B cell (primary cell): ENCODE results near the gene LRATD1. TPM values are rescaled to one million over a fixed set of nuclear protein-coding genes. Genes with fewer than 3 reads are reported as not detected.

Source experiments
- ATAC-seq: fragments of 200-7000 bp; cut with Tn5 transposase; one replicate; pipeline ENCODE4 v1.10.0; 2021; ENCODE audit warnings: low read depth, mild to moderate bottlenecking, moderate number of reproducible peaks, moderate library complexity
- CTCF ChIA-PET: fragments of 350-600 bp; sonication (Branson Sonifier 250); formaldehyde crosslinking; loops from one replicate; lab custom pipeline; 2021; ENCODE audit warnings: antibody characterized with exemption, inconsistent platforms; lab: Charles Lee
- POLR2A ChIA-PET: fragments of 350-600 bp; sonication (Branson Sonifier 250); formaldehyde crosslinking; loops from one replicate; lab custom pipeline; 2021; ENCODE audit warnings: antibody characterized with exemption; lab: Charles Lee
- DNase-seq: peaks from one replicate; pipeline ENCODE4 v3.0.0; 2013
- H2AFZ ChIP-seq: 2 replicates; pipeline ENCODE4 v1.6.1; 2012; ENCODE audit warnings: mild to moderate bottlenecking, low read depth, low read length; ENCODE audit not compliant: insufficient read depth, poor library complexity, severe bottlenecking
- H3K27ac ChIP-seq, 2 donors: 1 replicate in 1 of 2; 2 replicates in 1 of 2; pipeline ENCODE4 v1.5.1; 2012 to 2013; ENCODE audit warnings: low read length in 2 of 2, mild to moderate bottlenecking in 2 of 2, moderate library complexity in 1 of 2
- H3K27me3 ChIP-seq, 4 experiments: fragments of 200-600 bp in 1 of 4; sonication (generic) in 1 of 4; replicated peaks in 1 of 4; 1 replicate in 2 of 4; 2 replicates in 2 of 4; pipeline versions ENCODE4 v1.6.1 to v1.7.0; 2013 to 2016; ENCODE audit warnings: low read length in 3 of 4, mild to moderate bottlenecking in 2 of 4, mixed read lengths in 1 of 4, moderate library complexity in 1 of 4; ENCODE audit not compliant: insufficient read depth in 4 of 4, control insufficient read depth in 3 of 4; ENCODE audit errors: control extremely low read depth in 1 of 4
- H3K36me3 ChIP-seq, 2 experiments: replicated peaks in 1 of 2; 1 replicate in 1 of 2; 2 replicates in 1 of 2; pipeline versions ENCODE4 v1.6.1 to v1.7.1; 2013; ENCODE audit warnings: low read length in 1 of 2; ENCODE audit not compliant: insufficient read depth in 2 of 2, control insufficient read depth in 1 of 2; ENCODE audit errors: control extremely low read depth in 1 of 2, extremely low read depth in 1 of 2
- H3K4me1 ChIP-seq, 2 donors: fragments of 200-600 bp in 1 of 2; sonication (generic) in 1 of 2; 1 replicate in 1 of 2; 2 replicates in 1 of 2; pipeline versions ENCODE4 v1.5.1 to v1.6.1; 2013 to 2017; ENCODE audit warnings: low read length in 2 of 2; ENCODE audit not compliant: control insufficient read depth in 2 of 2, insufficient read depth in 2 of 2
- H3K4me2 ChIP-seq: replicated peaks from 2 replicates; pipeline ENCODE3; 2012; ENCODE audit warnings: mild to moderate bottlenecking, low read depth, low read length; ENCODE audit not compliant: poor library complexity, severe bottlenecking
- H3K4me3 ChIP-seq, 5 experiments: fragments of 200-600 bp in 1 of 5; sonication (generic) in 1 of 5; 1 replicate in 3 of 5; 2 replicates in 2 of 5; pipeline versions ENCODE4 v1.5.1 to v1.7.0; 2011 to 2016; ENCODE audit warnings: low read length in 4 of 5, mild to moderate bottlenecking in 4 of 5, low read depth in 2 of 5, control low read depth in 1 of 5, moderate library complexity in 1 of 5; ENCODE audit not compliant: insufficient read depth in 1 of 5; ENCODE audit errors: control extremely low read depth in 1 of 5, extremely low read depth in 1 of 5
- H3K79me2 ChIP-seq: fragments of 200-600 bp; sonication (generic); one replicate; pipeline ENCODE4 v1.6.0; 2016; ENCODE audit warnings: low read length; ENCODE audit not compliant: control insufficient read depth, insufficient read depth
- H3K9ac ChIP-seq: fragments of 200-600 bp; sonication (generic); 2 replicates; pipeline ENCODE4 v1.6.1; 2017; ENCODE audit warnings: mild to moderate bottlenecking, low read length, moderate library complexity
- H3K9me3 ChIP-seq, 3 donors: one replicate each; pipeline versions ENCODE4 v1.6.1 to v1.7.1; 2013; ENCODE audit warnings: low read length in 2 of 3; ENCODE audit not compliant: control insufficient read depth in 2 of 3, insufficient read depth in 1 of 3; ENCODE audit errors: control extremely low read depth in 1 of 3
- H4K20me1 ChIP-seq: 2 replicates; pipeline ENCODE4 v1.6.0; 2012; ENCODE audit warnings: mild to moderate bottlenecking, low read length; ENCODE audit not compliant: insufficient read depth, control insufficient read depth, poor library complexity, severe bottlenecking
- H3K27ac Mint-ChIP-seq: one replicate; pipeline ENCODE4 v1.8.0; 2021; ENCODE audit warnings: mixed read lengths
- H3K27me3 Mint-ChIP-seq: one replicate; pipeline ENCODE4 v1.8.0; 2021; ENCODE audit warnings: mixed read lengths
- H3K4me1 Mint-ChIP-seq: one replicate; pipeline ENCODE4 v1.8.0; 2021; ENCODE audit warnings: mixed read lengths
- H3K4me3 Mint-ChIP-seq: one replicate; pipeline ENCODE4 v1.8.0; 2021; ENCODE audit warnings: mixed read lengths
- H3K9me3 Mint-ChIP-seq: one replicate; pipeline ENCODE4 v1.8.0; 2022; ENCODE audit warnings: mixed read lengths; ENCODE audit not compliant: insufficient read depth
- EZH2 ChIP-seq: IDR thresholded peaks from 2 replicates; pipeline ENCODE4 v1.6.1; 2012; ENCODE audit warnings: borderline replicate concordance, low read depth, mild to moderate bottlenecking, moderate library complexity, low read length; ENCODE audit not compliant: insufficient read depth, poor library complexity, severe bottlenecking
- WGBS: methylation state at CpG from one replicate; pipeline ENCODE4 v1.1.5; 2013; ENCODE audit warnings: missing lambda C conversion rate; ENCODE audit not compliant: insufficient coverage; 5-methylcytosine and 5-hydroxymethylcytosine counted together
- intact Hi-C: fragments of 100-400 bp; cut with micrococcal nuclease; formaldehyde crosslinking; loops from one replicate; pipeline ENCODE4 v1.10.0; 2022
- polyA plus RNA-seq: library from polyadenylated mRNA; depleted of rRNA; stranded (reverse); fragments of >200 nt; gene quantifications from 2 replicates; pipeline ENCODE4 v1.2.3, GENCODE V29; 2012
- total RNA-seq, 2 donors: library from RNA; stranded (reverse); fragments of 120-200 nt in 1 of 2; gene quantifications; 1 replicate in 1 of 2; 2 replicates in 1 of 2; pipeline versions ENCODE4 v1.2.3 to v1.2.4, GENCODE V29; 2013 to 2022
- TF ChIP-seq, protein P1 (sequence below): fragments of 200-600 bp; IDR thresholded peaks from one replicate; pipeline ENCODE4 v1.8.0; 2022; ENCODE audit warnings: antibody characterized with exemption, mild to moderate bottlenecking

The LRATD1 gene
- total and polyA plus RNA-seq, 2 donors (not counting 1 experiment from before 2014, with no cell fraction given) = not detected

DNA sequence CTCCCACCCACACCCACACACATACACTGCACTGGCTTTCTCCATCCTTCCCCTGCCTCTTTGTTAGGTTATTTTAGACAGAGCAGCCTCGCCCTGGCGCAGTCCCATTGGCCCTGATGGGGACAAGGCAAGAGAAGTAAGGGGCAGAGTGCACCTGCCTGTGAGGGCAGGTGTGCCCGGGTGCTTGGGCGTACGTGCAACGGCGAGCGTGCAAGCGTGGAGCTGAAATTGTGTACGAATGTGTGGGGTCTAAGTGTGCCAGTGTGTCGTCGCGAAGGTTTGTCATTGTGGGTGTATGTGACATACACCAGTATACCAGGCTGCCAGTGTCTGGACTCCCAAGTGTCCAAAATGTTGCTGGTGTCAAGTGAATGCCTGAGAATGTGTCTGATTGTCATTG is 544 bp downstream of the LRATD1 start:
- no peak overlapping the region for H3K4me2 ChIP-seq
- CTCF ChIA-PET = no interaction called here
- no peak overlapping the region for H3K27ac Mint-ChIP-seq
- intact Hi-C loops = no loop called here
- 17% methylated on average over 13 of the region's 13 CpGs for WGBS
- POLR2A ChIA-PET = no interaction called here
- no peaks in the 10 kb centered on the region for H3K4me1 ChIP-seq
- TF ChIP-seq EZH2 = no peak
- TF ChIP-seq, protein P1, sequence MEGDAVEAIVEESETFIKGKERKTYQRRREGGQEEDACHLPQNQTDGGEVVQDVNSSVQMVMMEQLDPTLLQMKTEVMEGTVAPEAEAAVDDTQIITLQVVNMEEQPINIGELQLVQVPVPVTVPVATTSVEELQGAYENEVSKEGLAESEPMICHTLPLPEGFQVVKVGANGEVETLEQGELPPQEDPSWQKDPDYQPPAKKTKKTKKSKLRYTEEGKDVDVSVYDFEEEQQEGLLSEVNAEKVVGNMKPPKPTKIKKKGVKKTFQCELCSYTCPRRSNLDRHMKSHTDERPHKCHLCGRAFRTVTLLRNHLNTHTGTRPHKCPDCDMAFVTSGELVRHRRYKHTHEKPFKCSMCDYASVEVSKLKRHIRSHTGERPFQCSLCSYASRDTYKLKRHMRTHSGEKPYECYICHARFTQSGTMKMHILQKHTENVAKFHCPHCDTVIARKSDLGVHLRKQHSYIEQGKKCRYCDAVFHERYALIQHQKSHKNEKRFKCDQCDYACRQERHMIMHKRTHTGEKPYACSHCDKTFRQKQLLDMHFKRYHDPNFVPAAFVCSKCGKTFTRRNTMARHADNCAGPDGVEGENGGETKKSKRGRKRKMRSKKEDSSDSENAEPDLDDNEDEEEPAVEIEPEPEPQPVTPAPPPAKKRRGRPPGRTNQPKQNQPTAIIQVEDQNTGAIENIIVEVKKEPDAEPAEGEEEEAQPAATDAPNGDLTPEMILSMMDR = no peak
- DNase-seq (no peak), ATAC-seq (no peak)
- H3K27me3 ChIP-seq = peaks cover 0 to 43% (median 23%) of the 10 kb centered on the region in 4 experiments
- peaks cover 54% of the 10 kb centered on the region for H3K27me3 Mint-ChIP-seq
- no peaks in the 10 kb centered on the region for H3K36me3 ChIP-seq
- no peak overlapping the region for H3K27ac ChIP-seq
- no peaks in the 10 kb centered on the region for H3K79me2 ChIP-seq
- no peaks in the 10 kb centered on the region for H3K9me3 Mint-ChIP-seq
- no peak overlapping the region for H3K4me3 Mint-ChIP-seq
- peaks cover 3% of the 10 kb centered on the region for H3K4me1 Mint-ChIP-seq
- H2AFZ ChIP-seq = no peak overlapping the region
- no peak overlapping the region for H3K9ac ChIP-seq
- no peak overlapping the region for H3K4me3 ChIP-seq
- peaks cover 0 to 17% (median 0%) of the 10 kb centered on the region in 3 donors for H3K9me3 ChIP-seq
- no peaks in the 10 kb centered on the region for H4K20me1 ChIP-seq

DNA sequence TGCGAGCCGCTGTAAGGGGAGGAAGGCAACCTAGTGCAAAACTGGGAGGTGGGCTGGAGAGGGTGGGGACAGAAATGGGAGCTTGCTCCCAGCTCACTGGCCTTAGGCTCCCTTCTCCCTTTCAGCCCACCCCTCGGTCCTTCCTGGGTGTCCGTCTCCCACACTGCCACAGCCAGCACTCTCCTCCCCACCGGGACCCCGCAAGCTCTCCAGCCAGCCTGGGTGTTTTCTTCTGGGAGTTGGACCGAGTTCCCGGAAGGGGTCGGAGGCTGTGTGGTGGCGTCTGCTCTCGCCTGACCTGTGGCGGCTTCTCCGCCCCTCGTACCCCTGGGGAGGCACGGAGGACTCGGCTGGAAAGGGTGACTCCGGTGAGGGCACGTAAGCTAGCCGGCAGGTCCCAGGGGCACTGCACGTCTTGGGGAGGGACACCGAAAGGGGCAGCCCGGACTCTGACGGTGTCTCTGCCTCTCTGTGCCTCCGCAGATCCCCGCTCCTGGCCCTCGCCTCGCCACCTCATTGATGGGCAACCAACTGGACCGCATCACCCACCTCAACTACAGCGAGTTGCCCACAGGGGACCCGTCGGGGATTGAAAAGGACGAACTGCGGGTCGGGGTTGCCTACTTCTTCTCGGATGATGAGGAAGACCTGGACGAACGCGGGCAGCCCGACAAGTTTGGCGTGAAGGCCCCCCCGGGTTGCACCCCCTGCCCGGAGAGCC is 1.1 kb downstream of the LRATD1 start:
- H3K4me3 ChIP-seq = no peak overlapping the region
- no peak overlapping the region for H3K9ac ChIP-seq
- intact Hi-C loops = no loop called here
- POLR2A ChIA-PET = no interaction called here
- Mint-ChIP-seq H3K27ac (no peak overlapping the region), H3K4me3 (no peak overlapping the region), H3K4me1 (peaks cover 3% of the 10 kb centered on the region), H3K9me3 (no peaks in the 10 kb centered on the region), H3K27me3 (peaks cover 48% of the 10 kb centered on the region)
- H3K4me2 ChIP-seq = no peak overlapping the region
- no peak for TF ChIP-seq EZH2
- TF ChIP-seq, protein P1 = no peak
- H4K20me1 ChIP-seq = no peaks in the 10 kb centered on the region
- H3K4me1 ChIP-seq = no peaks in the 10 kb centered on the region
- DNase-seq (no peak), ATAC-seq (no peak)
- WGBS = 19% methylated on average over 37 of the region's 42 CpGs
- H3K79me2 ChIP-seq = no peaks in the 10 kb centered on the region
- CTCF ChIA-PET = no interaction called here
- peaks cover 0 to 17% (median 0%) of the 10 kb centered on the region in 3 donors for H3K9me3 ChIP-seq
- no peak overlapping the region for H2AFZ ChIP-seq
- H3K27ac ChIP-seq = no peak overlapping the region
- H3K27me3 ChIP-seq = peaks cover 0 to 43% (median 23%) of the 10 kb centered on the region in 4 experiments
- H3K36me3 ChIP-seq = no peaks in the 10 kb centered on the region
